Measurements from ENCODE around the gene B3GAT1.

Gene B3GAT1

GRCh38 chr11:134395002-134395401 lies 17.0 kb downstream of the B3GAT1 start:
- no peak overlapping the region for H3K4me3 ChIP-seq (ENCODE audit: low read depth, low read length)
- TF ChIP-seq CTCF (IDR thresholded peaks at IDR 0.05; ENCODE audit: borderline replicate concordance, insufficient read depth, low read depth, low read length) = no peak

- H3K4me3 ChIP-seq (ENCODE audit: low read depth, low read length) = no peak overlapping the region
- TF ChIP-seq CTCF (IDR thresholded peaks at IDR 0.05; ENCODE audit: borderline replicate concordance, insufficient read depth, low read depth, low read length) = no peak
These were observed 17.7 kb downstream of the B3GAT1 start for GRCh38 chr11:134394311-134394710.

- TF ChIP-seq CTCF (IDR thresholded peaks at IDR 0.05; ENCODE audit: borderline replicate concordance, insufficient read depth, low read depth, low read length) = no peak
- H3K4me3 ChIP-seq (ENCODE audit: low read depth, low read length) = no peak overlapping the region
These were observed 18.4 kb downstream of the B3GAT1 start for GRCh38 chr11:134393638-134394037.

- TF ChIP-seq CTCF (IDR thresholded peaks at IDR 0.05; ENCODE audit: borderline replicate concordance, insufficient read depth, low read depth, low read length) = no peak
- H3K4me3 ChIP-seq (ENCODE audit: low read depth, low read length) = no peak overlapping the region
These were observed 19.0 kb downstream of the B3GAT1 start for GRCh38 chr11:134392953-134393615.

- no peak for TF ChIP-seq CTCF (IDR thresholded peaks at IDR 0.05; ENCODE audit: borderline replicate concordance, insufficient read depth, low read depth, low read length)
These were observed 20.4 kb downstream of the B3GAT1 start for GRCh38 chr11:134391656-134392055.

GRCh38 chr11:134390706-134391569 lies 21.1 kb downstream of the B3GAT1 start:
- no peak overlapping the region for H3K4me3 ChIP-seq (ENCODE audit: low read depth, low read length)
- TF ChIP-seq CTCF (IDR thresholded peaks at IDR 0.05; ENCODE audit: borderline replicate concordance, insufficient read depth, low read depth, low read length) = no peak

More at GRCh38 chr11:134391656-134392055, 20.4 kb downstream of the B3GAT1 start:
- H3K4me3 ChIP-seq (ENCODE audit: low read depth, low read length) = no peak overlapping the region
